HG03571 (cell line): ENCODE measurements around the gene HSFX3.
A peak's percentile ranks its signal among the peaks of the same experiment; 100 is the strongest.
"Not testable (repeated sequence)": the region's sequence is repeated elsewhere in the genome, so short reads cannot be mapped to it uniquely, and the experiment has no call there.

ENCODE experiments used
- ATAC-seq: cut with Tn5 transposase; IDR thresholded peaks from one replicate; pipeline ENCODE4 v1.9.1; 2021; ENCODE audit not compliant: unreplicated experiment

The HSFX3 gene

DNA sequence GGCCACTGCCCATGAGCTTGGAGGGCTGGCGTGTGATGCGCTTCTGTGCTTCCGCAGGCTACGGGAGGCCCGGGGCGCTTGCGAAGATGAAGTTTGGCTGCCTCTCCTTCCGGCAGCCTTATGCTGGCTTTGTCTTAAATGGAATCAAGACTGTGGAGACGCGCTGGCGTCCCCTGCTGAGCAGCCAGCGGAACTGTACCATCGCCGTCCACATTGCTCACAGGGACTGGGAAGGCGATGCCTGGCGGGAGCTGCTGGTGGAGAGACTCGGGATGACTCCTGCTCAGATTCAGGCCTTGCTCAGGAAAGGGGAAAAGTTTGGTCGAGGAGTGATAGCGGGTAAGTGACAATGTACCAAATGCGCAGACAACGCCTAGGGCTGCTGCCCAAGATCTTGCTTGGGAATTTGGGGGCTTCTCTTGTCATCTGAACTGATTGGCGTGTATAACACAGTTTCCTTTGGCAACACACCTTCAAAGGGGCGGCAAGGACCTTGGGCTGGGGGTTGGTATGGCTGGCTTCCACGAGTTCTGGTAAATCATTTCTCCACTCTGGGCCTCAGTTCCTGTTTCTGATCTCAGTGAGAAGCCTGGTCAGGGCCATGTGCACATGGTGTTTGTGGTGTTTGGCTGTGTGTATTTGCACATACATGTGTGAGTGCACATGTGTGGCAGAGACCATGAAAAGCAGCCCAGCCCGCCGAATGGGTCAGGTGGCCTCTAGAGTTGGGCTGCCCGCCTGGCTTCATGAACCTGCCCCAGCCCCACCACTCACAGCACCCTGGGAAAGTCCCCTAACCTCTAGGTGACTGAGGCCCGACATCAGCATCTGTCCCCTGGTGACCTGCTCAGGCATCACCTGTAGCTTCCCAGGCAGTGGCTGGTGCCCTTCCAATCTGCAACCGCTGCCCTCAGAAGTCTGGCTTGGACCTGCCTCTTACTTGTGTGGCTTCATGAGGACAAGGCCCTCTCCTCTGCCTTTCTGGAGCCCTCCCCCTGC, 3.9 kb downstream of the HSFX3 start:
- ATAC-seq: peak; percentile 70

DNA sequence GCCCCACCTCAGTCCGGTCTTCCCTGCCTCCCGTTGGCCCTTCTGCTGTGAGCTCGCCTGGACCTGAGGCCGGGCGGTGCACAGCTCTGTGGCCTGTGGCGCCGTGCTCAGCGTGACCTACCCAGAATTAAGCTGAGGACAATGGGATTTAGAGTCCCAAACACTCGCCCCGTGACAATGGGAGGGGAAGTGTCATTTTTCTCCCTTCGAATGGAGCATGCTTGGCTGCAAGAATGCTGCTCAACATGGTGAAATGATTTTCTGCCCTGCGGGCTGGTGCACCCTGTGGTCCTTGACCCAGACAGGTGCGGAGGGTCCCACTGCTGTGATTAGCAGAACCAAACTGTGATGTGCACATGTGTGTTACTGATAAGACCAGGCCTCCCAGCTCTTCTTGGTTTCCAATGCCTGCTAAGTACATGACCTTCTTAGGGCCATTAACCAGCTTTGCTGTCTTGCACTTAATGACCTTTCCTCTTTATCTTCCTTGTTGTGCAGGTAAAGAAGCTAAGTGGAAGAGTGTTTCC, 8.1 kb downstream of the HSFX3 start:
- no peak for ATAC-seq

DNA sequence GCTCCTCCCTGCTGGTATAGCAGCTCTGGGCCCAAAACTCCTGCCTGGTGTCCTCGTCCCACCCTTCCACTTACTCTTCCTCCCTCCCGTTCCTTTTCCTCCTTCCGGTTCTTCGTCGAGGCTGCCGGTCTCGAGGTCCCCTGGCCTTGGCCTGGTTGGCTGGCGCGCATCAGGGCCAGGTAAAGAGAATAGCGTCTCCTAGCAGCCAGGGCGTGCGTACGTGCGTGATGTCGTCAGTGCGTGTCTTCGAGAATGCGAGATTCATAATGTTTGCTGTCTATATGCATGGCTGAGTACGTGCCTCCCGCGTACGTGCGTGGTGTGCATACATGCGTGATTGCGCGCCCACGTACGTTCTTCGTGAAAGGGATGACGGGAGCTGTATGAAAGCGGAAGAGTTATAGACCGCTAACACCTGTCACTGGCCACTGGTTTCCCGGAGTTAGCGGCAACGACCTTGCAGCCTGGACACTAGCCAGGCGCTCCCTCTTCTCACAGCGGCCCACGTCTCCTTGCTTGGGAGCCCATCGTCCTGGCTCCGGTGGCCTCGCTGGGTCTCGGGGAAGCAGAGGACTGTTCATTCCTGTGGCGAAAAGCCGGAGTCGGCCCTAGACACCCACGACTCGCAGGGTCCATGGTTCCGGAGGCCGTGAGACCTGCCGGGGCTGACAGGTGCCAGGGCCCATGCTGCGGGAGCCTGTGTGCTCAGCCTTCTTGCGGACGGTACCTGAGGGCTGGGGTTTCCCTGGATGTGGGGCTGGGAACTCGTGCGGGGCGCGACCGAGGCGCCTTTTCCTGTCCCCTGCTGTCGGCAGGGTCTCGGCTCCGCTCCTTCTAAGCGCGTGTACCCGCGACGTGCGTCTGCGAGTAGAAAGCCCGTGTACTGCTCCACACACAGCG, 8.9 kb downstream of the HSFX3 start, which contains the start of gene EOLA1:
Gene EOLA1, plus strand, starts transcription at position 392 of the 900 bp plus-strand sequence. CDS start 4,619 bp downstream, outside the sequence.
- peak; percentile 74 for ATAC-seq

DNA sequence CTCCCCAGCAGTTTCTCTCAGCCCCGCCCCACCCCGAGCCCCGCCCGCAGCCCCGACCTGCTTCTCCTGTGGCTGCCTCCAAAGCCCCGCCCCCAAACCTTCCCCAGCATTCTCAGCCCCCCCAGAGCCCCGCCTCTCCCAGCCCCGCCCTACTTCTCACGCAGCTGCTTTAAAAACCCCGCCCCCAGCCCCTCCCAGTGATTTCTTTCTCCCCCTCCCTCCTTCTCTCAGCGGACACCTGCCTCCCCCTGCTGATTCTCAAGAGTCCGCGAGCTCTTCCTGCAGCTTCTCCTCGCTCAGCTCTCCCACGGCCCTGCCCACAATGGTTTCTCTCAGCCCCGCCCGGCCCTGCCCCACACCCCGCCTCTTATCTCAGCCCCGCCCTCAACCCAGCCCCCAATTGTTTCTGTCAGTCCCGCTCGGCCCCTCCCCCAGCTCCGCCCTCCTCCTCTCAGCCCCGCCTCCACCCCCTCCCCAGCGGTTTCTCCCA, 9.5 kb downstream of the HSFX3 start:
- no peak for ATAC-seq

DNA sequence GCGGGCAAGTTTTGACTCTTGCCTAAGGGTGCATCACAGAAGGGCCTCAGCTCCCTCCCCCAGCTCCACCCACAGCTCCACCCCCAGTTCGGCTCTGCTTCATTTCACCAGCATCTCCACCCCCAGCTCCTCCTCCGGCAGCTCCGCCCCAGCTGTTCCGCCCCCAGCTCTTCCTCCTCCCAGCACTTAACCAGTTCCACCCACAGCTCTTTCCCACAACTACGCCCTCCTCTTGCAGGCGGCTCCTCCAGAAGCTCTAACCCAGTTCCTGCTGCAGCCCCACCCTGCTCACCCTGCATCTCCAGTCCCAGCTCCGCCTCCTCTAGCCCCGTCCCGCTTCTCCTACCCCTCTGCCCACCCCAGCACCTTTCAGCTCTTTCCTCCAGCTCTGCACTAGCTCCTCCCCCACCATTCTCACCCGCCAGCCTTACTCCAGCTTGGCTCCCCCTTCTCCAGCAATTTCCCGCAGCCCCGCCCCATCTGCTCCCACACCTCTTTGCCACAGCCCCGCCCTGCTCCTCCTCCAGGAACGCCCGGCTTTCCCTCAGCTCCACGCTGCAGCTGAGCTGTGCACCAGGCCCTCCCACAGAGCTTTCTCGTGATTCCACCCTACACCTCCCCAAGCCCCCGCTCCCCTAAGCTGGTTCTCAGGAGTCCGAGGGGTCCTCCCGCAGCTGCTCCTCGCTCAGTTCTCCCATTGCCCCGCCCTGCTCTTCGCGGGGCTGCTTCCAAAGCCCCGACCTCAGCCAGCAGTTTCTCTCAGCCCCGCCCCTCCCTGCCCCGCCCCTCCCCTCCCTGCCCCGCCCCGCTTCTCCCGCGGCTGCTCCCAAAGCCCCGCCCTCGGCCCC, 10.2 kb downstream of the HSFX3 start:
- ATAC-seq: peak; percentile 46

GRCh38 chrX:149537474-149537873, 12.2 kb downstream of the HSFX3 start:
- not testable (repeated sequence) for ATAC-seq

DNA sequence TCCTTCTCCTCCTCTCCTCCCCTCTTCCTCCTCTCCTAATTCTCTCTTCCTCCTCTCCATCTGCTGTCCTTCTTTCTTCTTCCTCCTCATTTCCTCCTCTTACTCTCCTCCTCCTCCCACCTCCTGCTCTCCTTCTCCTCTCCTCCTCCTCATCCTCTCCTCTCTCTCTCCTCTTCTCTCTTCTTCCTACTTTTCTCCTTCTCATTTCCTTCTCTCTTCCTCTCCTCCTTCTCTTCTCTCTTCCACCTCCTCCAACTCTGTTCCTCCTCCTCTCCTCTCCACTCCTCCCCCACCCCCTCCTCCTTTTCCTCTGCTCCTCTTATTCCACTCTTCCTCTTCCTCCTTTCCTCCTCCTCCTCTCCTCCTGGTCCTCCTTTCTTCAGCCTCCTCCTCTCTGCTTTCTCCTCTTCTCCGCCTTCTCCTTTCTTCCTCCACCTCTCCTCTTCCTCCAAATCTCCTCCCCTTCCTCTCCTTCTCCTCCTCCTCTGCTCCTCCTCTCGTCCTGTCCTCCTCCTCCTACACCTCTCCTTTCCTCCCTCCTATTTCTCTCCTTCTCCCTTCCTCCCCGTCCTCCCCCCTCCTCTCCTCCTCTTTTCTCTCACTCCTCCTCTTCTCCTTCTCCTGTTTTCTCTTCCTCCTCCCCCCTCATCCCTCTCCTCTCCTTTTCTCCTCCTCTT, 14.7 kb downstream of the HSFX3 start:
- not testable (repeated sequence) for ATAC-seq

DNA sequence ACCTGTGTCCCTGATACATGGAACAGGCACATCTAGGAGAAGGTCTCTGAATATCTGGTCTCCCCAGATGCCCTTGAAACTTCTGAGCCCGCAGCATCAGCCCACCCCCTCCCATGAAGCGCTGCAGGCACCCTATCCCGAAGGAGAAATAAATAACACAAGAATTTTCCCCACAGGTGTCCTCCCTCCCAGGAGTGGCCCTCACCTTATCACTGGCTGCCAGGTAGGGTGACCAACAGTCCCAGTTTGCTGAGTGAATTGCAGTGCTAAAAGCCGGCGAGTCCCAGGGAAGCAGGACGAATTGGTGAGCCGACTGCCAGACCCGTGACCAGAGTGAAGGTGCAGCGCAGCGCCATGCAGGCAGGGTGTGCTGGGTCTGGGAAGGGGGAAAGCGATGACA, 15.7 kb downstream of the HSFX3 start:
- ATAC-seq: not testable (repeated sequence)

- not testable (repeated sequence) for ATAC-seq
These were observed 16.9 kb downstream of the HSFX3 start for GRCh38 chrX:149532868-149533267.

- peak; percentile 60 for ATAC-seq
These were observed 18.1 kb downstream of the HSFX3 start for GRCh38 chrX:149531599-149531998.

DNA sequence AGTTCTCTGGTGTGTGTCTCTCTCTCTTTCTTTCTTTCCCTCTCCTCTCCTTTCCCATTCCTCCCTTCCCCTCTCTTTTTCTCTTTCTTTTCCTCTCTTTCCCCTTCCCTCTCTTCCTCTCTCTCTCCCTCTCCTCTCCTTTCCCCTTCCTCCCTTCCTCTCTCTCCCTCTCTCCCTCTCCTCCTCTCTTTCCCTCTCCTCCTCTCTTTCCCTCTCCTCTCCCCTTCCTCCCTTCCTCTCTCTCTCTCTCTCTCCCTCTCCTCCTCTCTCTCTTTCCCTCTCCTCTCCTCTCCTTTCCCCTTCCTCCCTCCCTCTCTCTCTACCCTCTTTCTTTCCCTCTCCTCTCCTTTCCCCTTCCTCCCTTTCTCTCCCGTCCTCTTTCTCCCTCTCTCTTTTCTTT, 21.3 kb downstream of the HSFX3 start:
- ATAC-seq: no peak

DNA sequence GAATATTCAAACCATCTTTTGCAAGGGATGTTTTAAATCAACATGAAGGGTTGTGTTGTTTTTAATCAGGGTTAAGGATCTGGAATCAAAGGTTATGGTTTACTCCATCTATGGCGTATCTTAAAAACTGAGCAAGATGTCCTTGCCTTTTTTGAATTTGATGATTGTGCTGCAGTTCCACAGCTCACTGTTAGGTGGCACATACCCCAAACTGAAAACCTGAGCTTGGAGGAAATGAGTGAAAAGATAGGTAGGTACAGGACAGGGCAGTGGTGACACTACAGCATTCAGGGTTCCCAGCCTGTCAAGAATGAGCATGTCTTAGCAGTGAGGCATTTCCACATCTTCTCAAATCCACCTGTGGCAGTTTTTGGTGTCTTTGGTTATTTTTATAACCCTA, 22.0 kb downstream of the HSFX3 start:
- no peak for ATAC-seq

DNA sequence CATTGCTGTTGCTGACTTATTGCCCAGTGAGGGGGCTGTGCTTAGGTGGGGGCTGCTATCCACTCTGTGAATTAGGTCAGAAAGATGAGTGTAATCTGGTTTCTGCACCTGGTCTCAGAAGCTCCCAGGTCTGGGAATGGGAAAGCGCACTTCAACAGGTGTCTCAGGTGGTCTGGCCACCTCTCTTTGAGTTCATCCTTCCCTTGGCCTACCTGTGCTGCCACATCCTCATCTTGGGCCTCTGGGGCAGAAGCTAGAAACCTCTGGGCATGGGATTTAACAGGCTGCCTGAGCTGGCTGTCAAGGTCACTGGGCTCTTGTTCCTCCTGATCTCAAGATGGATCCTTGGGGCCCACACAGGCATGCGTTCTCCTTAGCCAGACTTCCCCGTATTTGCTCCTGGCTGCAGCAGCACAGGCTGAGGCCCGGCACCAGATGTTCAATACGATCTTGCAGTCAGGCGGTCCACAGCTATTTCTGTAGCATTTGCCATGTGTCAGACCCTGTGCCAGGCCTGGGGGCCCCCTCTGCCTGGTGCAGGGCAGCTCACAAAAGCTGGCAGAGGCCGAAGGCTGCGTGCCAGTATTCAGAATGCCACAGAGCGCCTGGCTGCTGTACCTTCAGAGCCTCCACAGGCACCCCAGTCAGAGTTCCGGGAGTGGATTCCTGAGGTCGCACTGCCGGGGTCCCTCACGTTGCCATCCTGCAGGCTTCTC, 23.2 kb downstream of the HSFX3 start:
- not testable (repeated sequence) for ATAC-seq

DNA sequence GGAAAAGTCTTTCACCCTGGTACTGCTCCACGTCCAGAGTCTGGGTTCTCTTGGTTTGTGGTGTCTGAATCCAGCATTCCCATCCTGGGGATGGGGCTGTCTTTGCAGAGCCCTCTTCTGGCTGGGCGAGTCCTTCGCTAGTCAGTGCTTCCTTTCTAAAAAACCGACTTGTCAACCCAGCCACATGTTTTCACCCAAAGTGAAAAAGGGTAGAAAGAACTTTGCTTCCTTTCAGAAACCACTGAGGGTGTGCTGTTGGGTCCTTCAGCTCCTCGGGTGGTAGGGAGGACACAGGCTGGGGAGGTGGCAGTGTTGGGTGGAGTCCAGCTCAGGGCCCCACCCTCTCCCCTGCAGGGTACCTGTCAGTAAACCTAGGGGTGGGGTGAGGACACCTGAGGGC, 23.8 kb downstream of the HSFX3 start:
- ATAC-seq: peak; percentile 46

GRCh38 chrX:149525389-149525788, 24.3 kb downstream of the HSFX3 start:
- peak; percentile 93 for ATAC-seq

DNA sequence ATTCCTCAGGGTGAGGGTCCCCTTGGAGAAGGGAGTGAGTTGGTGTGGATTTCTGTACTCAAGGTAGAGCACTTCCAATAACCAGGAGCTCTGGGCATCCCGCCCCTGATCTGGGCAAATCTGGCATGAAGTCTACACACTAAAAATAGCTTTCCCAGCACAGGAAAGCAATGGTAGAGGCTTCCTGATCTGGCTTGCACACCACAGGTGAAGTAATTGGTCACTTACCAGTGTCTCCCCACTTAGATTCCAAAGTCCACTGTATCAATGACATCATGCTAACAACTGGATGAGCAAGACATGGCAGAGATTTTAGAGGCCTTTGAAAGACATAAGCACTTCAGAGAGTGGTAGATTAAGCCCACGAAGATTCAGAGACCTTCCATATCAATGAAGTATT, 26.8 kb downstream of the HSFX3 start:
- no peak for ATAC-seq

- ATAC-seq: no peak
These were observed 28.3 kb downstream of the HSFX3 start for GRCh38 chrX:149521438-149521837.

DNA sequence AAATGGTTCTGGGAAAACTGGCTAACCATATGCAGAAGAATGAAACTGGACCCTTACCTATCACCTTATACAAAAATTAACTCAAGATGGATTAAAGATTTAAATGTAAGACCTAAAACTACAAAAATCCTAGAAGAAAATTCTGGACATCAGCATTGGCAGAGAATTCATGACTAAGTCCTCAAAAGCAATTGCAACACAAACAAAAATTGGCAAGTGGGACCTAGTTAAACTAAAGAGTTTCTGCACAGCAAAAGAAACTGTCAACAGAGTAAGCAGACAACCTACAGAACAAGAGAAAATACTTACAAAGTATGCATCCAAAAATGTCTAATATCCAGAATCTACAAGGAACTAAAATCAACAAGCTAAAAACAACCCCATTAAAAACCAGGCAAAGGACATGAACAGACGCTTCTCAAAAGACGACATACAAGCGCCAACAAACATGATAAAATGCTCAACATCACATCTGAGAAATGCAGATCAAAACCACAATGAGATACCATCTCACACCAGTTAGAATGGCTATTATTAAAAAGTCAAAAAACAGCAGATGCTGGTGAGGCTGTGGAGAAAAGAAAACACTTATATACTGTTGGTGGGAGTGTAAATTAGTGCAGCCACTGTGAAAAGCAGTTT, 29.0 kb downstream of the HSFX3 start:
- ATAC-seq: not testable (repeated sequence)
